IPS-15b (cell line): ENCODE measurements around the gene PRRT3.

Source experiments
- H3K27me3 ChIP-seq: one replicate; pipeline ENCODE4 v1.6.1; 2013; ENCODE audit warnings: low read length; ENCODE audit not compliant: control insufficient read depth, insufficient read depth
- H3K36me3 ChIP-seq: one replicate; pipeline ENCODE4 v1.6.1; 2013; ENCODE audit warnings: low read length; ENCODE audit not compliant: control insufficient read depth, insufficient read depth
- H3K4me1 ChIP-seq: one replicate; pipeline ENCODE4 v1.6.1; 2013; ENCODE audit warnings: mild to moderate bottlenecking, low read length; ENCODE audit not compliant: control insufficient read depth, insufficient read depth
- H3K4me3 ChIP-seq: one replicate; pipeline ENCODE4 v1.5.1; 2013; ENCODE audit warnings: low read depth, low read length
- H3K9ac ChIP-seq: one replicate; pipeline ENCODE4 v1.6.1; 2013; ENCODE audit warnings: low read depth, mild to moderate bottlenecking, low read length
- H3K9me3 ChIP-seq: one replicate; pipeline ENCODE4 v1.6.1; 2013; ENCODE audit warnings: mild to moderate bottlenecking, low read length; ENCODE audit not compliant: control insufficient read depth, insufficient read depth

The PRRT3 gene

DNA sequence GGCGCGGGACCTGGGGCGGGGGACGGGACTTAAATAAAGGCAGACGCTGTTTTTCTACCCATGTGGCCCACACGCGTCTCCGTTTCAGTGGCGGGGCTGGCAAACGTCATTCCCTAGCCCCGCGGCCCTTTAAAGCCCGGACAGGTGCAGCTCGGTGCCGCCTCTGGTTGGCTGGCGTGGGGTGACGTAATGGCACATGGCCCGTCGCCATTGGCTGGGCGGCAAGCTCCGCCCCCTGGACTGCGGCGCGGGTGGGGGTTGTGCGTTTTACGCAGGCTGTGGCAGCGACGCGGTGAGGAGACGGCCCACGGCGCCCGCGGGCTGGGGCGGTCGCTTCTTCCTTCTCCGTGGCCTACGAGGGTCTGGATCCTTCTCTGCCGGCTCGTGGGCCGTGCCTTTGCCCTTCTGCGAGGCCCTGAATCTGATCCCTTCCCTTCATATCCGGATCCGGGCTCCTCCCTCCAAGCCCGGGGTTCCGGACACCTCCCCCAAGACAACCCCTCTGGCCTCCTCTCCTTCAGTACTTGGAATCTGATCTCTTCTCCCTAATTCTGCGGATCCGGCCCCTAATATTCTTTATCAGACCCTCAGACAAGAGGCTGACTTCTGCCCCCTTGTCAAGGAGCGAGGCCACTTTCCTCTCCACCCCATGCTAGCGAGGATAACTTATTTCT, 18.5 kb downstream of the PRRT3 start, which contains the start of gene CRELD1:
Gene CRELD1 (plus strand): TSS at position 274 of the 674 bp plus-strand sequence. CDS start 605 bp downstream, outside the sequence.
- no peaks in the 10 kb centered on the region for H3K4me1 ChIP-seq
- peak within 1 kb of the TSS; percentile 70 for H3K4me3 ChIP-seq
- H3K9me3 ChIP-seq = no peaks in the 10 kb centered on the region
- no peaks in the 10 kb centered on the region for H3K27me3 ChIP-seq
- no peaks in the 10 kb centered on the region for H3K36me3 ChIP-seq
- H3K9ac ChIP-seq = peak within 1 kb of the TSS; percentile 76

GRCh38 chr3:9932843-9933560, 19.2 kb downstream of the PRRT3 start:
- Histone ChIP-seq H3K36me3 (no peaks in the 10 kb centered on the region), H3K4me3 (peak overlapping the region; percentile 69), H3K9me3 (no peaks in the 10 kb centered on the region), H3K27me3 (no peaks in the 10 kb centered on the region), H3K9ac (peak overlapping the region; percentile 76), H3K4me1 (no peaks in the 10 kb centered on the region)

- Histone ChIP-seq H3K36me3 (no peaks in the 10 kb centered on the region), H3K4me3 (peak overlapping the region; percentile 69), H3K9ac (peak overlapping the region; percentile 37), H3K27me3 (no peaks in the 10 kb centered on the region), H3K9me3 (no peaks in the 10 kb centered on the region), H3K4me1 (no peaks in the 10 kb centered on the region)
Observed at GRCh38 chr3:9932535-9932842, 19.7 kb downstream of the PRRT3 start.

DNA sequence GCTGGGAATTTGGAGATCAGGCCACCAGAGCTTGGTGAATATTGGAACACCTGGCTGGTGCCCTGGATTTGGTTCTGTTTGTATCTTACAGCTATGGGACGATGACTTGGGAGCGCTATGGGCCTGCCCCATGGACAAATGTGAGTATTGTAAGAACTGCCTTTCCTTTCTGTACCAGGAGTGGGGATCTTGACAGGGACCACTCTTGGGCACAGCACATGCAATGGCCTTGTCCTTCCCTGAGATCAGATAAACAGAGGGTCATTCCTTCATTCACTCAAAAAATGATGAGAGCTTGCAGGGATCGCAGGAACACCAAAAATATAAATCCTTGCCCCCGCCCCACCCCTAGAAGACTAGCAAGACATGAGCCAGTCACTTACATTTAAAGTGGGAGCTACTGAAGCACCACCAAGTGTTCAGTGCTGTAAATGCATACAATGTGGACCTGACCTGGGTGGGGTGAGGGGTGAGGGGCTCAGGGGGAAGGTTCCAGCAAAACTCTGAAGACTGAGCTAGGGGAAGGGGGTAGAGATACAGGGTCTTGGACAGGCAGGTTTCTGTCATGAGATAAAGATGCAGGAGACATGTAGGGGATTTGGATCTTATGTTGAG, 21.3 kb downstream of the PRRT3 start:
- Histone ChIP-seq H3K4me1 (no peaks in the 10 kb centered on the region), H3K4me3 (no peak overlapping the region), H3K9ac (no peak overlapping the region), H3K27me3 (no peaks in the 10 kb centered on the region), H3K9me3 (no peaks in the 10 kb centered on the region), H3K36me3 (no peaks in the 10 kb centered on the region)

DNA sequence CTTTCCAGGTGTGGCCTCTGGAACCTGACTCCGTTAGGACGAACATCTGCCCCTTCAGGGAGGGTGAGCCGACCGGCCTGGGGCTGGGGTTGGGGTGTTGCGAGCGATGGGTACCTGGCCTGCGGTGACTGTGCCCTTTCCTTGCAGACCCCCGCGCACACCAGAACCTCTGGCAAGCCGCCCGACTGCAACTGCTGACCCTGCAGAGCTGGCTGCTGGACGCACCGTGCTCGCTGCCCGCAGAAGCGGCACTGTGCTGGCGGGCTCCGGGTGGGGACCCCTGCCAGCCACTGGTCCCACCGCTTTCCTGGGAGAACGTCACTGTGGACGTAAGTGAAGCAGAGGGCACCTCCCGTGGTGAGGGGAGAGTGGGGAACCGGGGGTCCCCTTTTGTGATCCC, 24.1 kb downstream of the PRRT3 start:
- no peak overlapping the region for H3K9ac ChIP-seq
- H3K27me3 ChIP-seq = no peaks in the 10 kb centered on the region
- no peaks in the 10 kb centered on the region for H3K36me3 ChIP-seq
- no peaks in the 10 kb centered on the region for H3K9me3 ChIP-seq
- H3K4me3 ChIP-seq = no peak overlapping the region
- H3K4me1 ChIP-seq = no peaks in the 10 kb centered on the region

DNA sequence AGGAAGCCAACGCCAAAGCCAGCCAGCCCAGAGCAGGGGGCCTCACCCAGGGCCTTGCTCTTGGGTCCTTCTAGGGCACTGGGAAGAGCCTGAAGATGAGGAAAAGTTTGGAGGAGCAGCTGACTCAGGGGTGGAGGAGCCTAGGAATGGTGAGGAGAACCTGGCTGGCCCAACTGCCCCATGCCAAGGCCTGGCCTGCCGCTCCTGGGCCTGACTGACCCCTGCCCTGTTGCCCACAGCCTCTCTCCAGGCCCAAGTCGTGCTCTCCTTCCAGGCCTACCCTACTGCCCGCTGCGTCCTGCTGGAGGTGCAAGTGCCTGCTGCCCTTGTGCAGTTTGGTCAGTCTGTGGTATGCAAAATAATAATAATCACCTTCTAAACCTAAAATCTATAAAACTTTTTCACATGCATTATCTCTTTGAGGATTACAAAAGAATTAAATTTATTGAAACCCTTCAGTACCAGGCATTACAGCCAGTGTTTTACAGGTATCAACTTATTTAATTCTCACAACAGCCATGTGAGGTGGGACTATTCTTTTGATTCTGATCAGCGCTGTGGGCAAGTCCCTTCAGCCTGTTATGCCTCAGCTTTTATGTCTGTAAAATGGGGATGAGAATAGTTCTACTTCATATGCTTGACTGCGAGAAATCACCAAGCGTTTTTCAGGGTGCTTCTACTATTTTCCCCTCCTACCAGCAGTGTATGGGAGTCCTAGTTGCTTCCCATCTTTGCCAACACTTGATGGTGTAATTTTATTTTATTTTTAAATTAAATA, 33.8 kb downstream of the PRRT3 start:
- Histone ChIP-seq H3K9me3 (no peaks in the 10 kb centered on the region), H3K9ac (no peak overlapping the region), H3K4me1 (no peaks in the 10 kb centered on the region), H3K27me3 (peaks cover 4% of the 10 kb centered on the region), H3K36me3 (no peaks in the 10 kb centered on the region), H3K4me3 (no peak overlapping the region)

- Histone ChIP-seq H3K4me3 (no peak overlapping the region), H3K36me3 (no peaks in the 10 kb centered on the region), H3K4me1 (no peaks in the 10 kb centered on the region), H3K9ac (no peak overlapping the region), H3K27me3 (peaks cover 4% of the 10 kb centered on the region), H3K9me3 (no peaks in the 10 kb centered on the region)
Observed at GRCh38 chr3:9917820-9918219, 34.4 kb downstream of the PRRT3 start.

- Histone ChIP-seq H3K4me1 (no peaks in the 10 kb centered on the region), H3K36me3 (no peaks in the 10 kb centered on the region), H3K4me3 (peak within 1 kb of the TSS; percentile 66), H3K9ac (peak within 1 kb of the TSS; percentile 55), H3K27me3 (peaks cover 4% of the 10 kb centered on the region), H3K9me3 (no peaks in the 10 kb centered on the region)
Observed at GRCh38 chr3:9916734-9917680, 35.2 kb downstream of the PRRT3 start, which contains the start of gene IL17RC. IL17RC (plus strand) TSS chr3:9917098; CDS start chr3:9917316, 218 bp downstream.

DNA sequence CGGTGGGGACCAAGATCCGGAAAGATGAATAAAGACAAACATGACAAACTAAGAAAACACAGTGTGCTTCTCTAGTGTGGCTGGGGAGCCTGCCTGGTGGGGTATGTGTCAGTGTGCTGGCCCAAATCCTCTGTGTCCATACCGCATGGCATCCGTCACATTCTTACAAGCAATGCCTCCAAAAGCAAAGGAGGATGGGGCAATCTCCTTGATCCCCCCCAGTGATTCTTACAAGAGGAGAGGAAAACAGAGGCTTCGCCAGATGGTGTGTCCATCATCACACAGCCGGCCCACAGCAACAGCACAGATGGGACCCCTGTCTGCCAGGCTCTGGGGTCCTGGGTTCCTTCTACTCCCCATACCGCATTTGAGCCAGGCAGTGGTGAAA, 35.9 kb downstream of the PRRT3 start:
- H3K36me3 ChIP-seq = no peaks in the 10 kb centered on the region
- peaks cover 4% of the 10 kb centered on the region for H3K27me3 ChIP-seq
- H3K9ac ChIP-seq = no peak overlapping the region
- no peaks in the 10 kb centered on the region for H3K4me1 ChIP-seq
- H3K4me3 ChIP-seq = peak overlapping the region; percentile 49
- no peaks in the 10 kb centered on the region for H3K9me3 ChIP-seq

DNA sequence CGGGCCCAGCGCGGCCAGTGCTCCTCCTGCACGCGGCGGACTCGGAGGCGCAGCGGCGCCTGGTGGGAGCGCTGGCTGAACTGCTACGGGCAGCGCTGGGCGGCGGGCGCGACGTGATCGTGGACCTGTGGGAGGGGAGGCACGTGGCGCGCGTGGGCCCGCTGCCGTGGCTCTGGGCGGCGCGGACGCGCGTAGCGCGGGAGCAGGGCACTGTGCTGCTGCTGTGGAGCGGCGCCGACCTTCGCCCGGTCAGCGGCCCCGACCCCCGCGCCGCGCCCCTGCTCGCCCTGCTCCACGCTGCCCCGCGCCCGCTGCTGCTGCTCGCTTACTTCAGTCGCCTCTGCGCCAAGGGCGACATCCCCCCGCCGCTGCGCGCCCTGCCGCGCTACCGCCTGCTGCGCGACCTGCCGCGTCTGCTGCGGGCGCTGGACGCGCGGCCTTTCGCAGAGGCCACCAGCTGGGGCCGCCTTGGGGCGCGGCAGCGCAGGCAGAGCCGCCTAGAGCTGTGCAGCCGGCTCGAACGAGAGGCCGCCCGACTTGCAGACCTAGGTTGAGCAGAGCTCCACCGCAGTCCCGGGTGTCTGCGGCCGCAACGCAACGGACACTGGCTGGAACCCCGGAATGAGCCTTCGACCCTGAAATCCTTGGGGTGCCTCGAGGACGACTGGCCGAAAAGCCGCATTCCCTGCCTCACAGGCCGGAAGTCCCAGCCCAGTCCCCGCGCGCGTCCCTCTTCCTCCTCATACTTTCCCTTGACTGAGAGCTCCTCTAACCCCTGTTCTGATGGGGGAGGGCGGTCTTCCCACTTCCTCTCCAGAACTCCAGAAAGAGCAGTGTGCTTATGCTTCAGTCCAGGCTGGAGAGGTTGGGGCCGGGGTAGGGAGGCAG, 36.7 kb downstream of the PRRT3 start:
- Histone ChIP-seq H3K4me3 (peak overlapping the region; percentile 66), H3K4me1 (no peaks in the 10 kb centered on the region), H3K36me3 (no peaks in the 10 kb centered on the region), H3K9ac (peak overlapping the region; percentile 16), H3K9me3 (no peaks in the 10 kb centered on the region), H3K27me3 (peaks cover 4% of the 10 kb centered on the region)
